A549 (cell line): ENCODE data around the gene SLC9A9.

ENCODE experiments used
- CBX2 ChIP-seq: fragments of 200-600 bp; sonication (generic); IDR thresholded peaks from 2 replicates; pipeline ENCODE4 v1.6.1; 2016; ENCODE audit warnings: low read depth, mild to moderate bottlenecking, borderline replicate concordance
- CHD2 ChIP-seq: fragments of 150-350 bp; IDR thresholded peaks from 2 replicates; pipeline ENCODE4 v1.6.1; 2014; ENCODE audit warnings: low read length; ENCODE audit not compliant: partially characterized antibody
- ZSCAN20 ChIP-seq: fragments of 250-450 bp; sonication (Bioruptor Pico); IDR thresholded peaks from 2 replicates; pipeline ENCODE4 v1.8.0; 2022; ENCODE audit warnings: mild to moderate bottlenecking, moderate library complexity
- TF ChIP-seq, protein P1 (sequence below): fragments of >200 bp; sonication (Bioruptor Twin); formaldehyde crosslinking; IDR thresholded peaks from 3 replicates; pipeline ENCODE4 v1.5.1; 2016

DNA sequence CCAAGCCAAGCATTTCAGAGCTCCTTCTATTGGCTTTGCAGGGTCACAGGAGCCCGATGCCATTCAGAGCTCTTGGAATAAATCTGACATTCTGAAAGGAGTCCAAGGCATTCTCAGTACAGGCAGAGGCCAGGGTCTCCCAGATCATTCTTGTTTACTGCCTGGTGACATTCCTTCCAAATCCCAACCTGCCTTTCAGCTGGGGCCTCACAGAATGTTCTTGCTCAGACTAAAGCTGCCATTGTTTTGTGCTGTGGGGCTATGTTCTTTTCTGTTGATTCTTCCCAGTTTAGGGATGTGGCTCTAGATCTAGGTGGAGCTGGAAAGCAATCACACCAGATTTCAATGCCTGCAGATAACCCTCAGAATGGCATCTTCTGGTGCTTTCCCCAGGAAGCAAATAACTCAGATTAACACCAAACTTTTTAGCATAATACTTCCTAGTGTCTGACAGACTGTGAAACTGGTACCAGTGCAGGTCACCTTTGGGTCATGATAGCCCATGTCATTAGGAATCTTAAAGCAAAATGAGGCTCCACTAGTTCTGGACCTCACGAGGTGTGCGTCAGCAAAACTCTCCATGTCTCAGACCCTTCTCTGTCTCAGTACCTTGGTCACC lies 561.8 kb downstream of the SLC9A9 start:
- TF ChIP-seq, protein P1, sequence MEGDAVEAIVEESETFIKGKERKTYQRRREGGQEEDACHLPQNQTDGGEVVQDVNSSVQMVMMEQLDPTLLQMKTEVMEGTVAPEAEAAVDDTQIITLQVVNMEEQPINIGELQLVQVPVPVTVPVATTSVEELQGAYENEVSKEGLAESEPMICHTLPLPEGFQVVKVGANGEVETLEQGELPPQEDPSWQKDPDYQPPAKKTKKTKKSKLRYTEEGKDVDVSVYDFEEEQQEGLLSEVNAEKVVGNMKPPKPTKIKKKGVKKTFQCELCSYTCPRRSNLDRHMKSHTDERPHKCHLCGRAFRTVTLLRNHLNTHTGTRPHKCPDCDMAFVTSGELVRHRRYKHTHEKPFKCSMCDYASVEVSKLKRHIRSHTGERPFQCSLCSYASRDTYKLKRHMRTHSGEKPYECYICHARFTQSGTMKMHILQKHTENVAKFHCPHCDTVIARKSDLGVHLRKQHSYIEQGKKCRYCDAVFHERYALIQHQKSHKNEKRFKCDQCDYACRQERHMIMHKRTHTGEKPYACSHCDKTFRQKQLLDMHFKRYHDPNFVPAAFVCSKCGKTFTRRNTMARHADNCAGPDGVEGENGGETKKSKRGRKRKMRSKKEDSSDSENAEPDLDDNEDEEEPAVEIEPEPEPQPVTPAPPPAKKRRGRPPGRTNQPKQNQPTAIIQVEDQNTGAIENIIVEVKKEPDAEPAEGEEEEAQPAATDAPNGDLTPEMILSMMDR: no peak
- TF ChIP-seq ZSCAN20 (no peak), CHD2 (no peak), CBX2 (no peak)
